ENCODE data around the gene LRRC7. TPM values are rescaled to one million over a fixed set of nuclear protein-coding genes. Genes with fewer than 3 reads are reported as not detected.

LRRC7 gene
- polyA plus RNA-seq, 1 of the 3 experiments (the other 2 are of a cell fraction) = 0.02 TPM

DNA sequence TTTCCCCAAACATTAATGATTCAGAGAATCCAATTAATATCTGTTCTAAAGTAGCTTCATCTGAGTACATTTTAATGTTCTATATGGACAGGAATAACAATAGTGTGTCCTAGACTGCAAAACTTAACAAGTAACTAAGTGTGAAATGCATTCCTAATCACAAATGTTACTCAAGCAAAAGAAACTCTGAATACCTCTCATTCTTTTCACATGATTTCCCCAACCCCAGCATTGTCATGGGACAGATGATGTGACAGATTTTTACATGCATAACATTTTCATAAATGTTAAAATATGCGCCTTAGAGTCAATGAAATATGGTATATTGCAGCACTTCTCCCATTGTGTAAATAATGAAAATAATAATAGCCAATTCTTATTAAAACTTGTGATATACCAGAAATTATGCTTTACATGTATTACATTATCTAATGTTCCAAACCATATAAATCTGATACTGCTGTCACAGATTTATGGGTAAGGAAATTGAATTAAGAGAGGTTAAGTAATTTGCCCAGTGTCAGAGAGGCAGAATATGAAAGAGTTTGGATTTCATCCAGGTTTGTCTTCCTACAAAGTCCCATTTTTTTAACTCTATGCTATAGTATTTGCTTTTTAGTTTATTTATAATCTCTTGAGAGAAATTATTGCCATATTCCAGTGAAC is 269.4 kb downstream of the LRRC7 start:
- H3K27me3 ChIP-seq (ENCODE audit: insufficient read depth) = no peaks in the 10 kb centered on the region
- H3K4me2 ChIP-seq = no peak overlapping the region
- H3K36me3 ChIP-seq (replicated peaks in 1 of 2; ENCODE audit: control insufficient read depth in 1 of 2, insufficient read depth in 2 of 2, low read length in 1 of 2) = no peaks in the 10 kb centered on the region
- no peak for DNase-seq
- ChIA-PET POLR2A (no interaction called here), CTCF (no interaction called here)
- no peaks in the 10 kb centered on the region for H3K9me3 ChIP-seq
- H3K4me1 ChIP-seq (ENCODE audit: control insufficient read depth in 1 of 2, insufficient read depth in 2 of 2, low read depth in 1 of 2, low read length in 1 of 2) = no peaks in the 10 kb centered on the region; a peak in 1 of 4 replicates
- WGBS (ENCODE audit: low lambda C conversion rate) = 46% methylated on average over 1 of the region's 1 CpG
- peak in 1 of 2 experiments; percentile 42; a peak in 1 of 4 replicates for TF ChIP-seq EP300 (IDR thresholded peaks at IDR 0.05; ENCODE audit: borderline replicate concordance in 1 of 2, low read depth in 1 of 2, low read length in 1 of 2)
- TF ChIP-seq YY1 (IDR thresholded peaks at IDR 0.05; ENCODE audit: low read depth) = no peak
- TF ChIP-seq GATA2 (CRISPR knock-in tag; IDR thresholded peaks at IDR 0.05) = peak; percentile 59
- no peaks in the 10 kb centered on the region for H4K20me1 ChIP-seq (ENCODE audit: insufficient read depth)
- no peaks in the 10 kb centered on the region for H3K9me2 ChIP-seq
- H3K79me2 ChIP-seq (ENCODE audit: insufficient read depth) = no peaks in the 10 kb centered on the region
- H3K4me3 ChIP-seq (ENCODE audit: low read depth in 2 of 2, low read length in 1 of 2) = no peak overlapping the region
- no peak overlapping the region; the same call in 1 of the 2 replicates for H2AFZ ChIP-seq (ENCODE audit: low read depth)
- no peak overlapping the region for H3K9ac ChIP-seq
- H3F3A ChIP-seq (replicated peaks; ENCODE audit: insufficient read depth) = no peaks in the 10 kb centered on the region
- no peak overlapping the region for H3K27ac ChIP-seq (ENCODE audit: low read depth in 2 of 2, low read length in 1 of 2)

DNA sequence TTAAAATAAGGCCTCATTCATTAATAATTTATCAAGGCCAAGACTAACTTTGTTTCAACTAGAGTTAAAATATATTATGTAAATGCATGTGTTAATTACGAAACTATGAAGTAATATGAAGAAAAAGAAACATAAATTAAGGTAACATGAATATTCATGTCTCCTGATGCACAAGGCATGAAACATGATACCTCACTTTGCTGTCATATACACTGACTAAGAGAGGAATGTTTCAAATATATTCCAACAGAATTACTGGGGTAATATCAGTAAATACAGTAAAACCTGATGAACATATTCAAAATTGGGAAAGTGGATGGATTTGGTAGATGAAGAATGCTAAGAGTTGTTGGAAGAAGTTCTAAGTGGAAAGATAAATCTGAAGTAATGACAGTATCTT is 274.6 kb downstream of the LRRC7 start:
- CTCF ChIA-PET = no interaction called here
- Histone ChIP-seq H3K79me2 (ENCODE audit: insufficient read depth) (no peaks in the 10 kb centered on the region), H4K20me1 (ENCODE audit: insufficient read depth) (no peaks in the 10 kb centered on the region), H3K9ac (no peak overlapping the region), H3K27me3 (ENCODE audit: insufficient read depth) (no peaks in the 10 kb centered on the region), H3K4me2 (no peak overlapping the region), H3K4me3 (ENCODE audit: low read depth in 2 of 2, low read length in 1 of 2) (no peak overlapping the region), H3K36me3 (replicated peaks in 1 of 2; ENCODE audit: control insufficient read depth in 1 of 2, insufficient read depth in 2 of 2, low read length in 1 of 2) (no peaks in the 10 kb centered on the region), H3F3A (replicated peaks; ENCODE audit: insufficient read depth) (no peaks in the 10 kb centered on the region), H3K9me3 (no peaks in the 10 kb centered on the region), H3K4me1 (ENCODE audit: control insufficient read depth in 1 of 2, insufficient read depth in 2 of 2, low read depth in 1 of 2, low read length in 1 of 2) (no peaks in the 10 kb centered on the region; a peak in 1 of 4 replicates), H2AFZ (ENCODE audit: low read depth) (no peak overlapping the region), H3K27ac (ENCODE audit: low read depth in 2 of 2, low read length in 1 of 2) (no peak overlapping the region), H3K9me2 (no peaks in the 10 kb centered on the region)
- no peak for DNase-seq
- WGBS (ENCODE audit: low lambda C conversion rate) = 34% methylated on average over 1 of the region's 1 CpG
- POLR2A ChIA-PET = no interaction called here
- no peak for TF ChIP-seq SIN3A (IDR thresholded peaks at IDR 0.05; ENCODE audit: borderline replicate concordance, low read depth, low read length)
- no peak for TF ChIP-seq MAX (IDR thresholded peaks at IDR 0.05; ENCODE audit: low read depth)
- TF ChIP-seq USF1 (IDR thresholded peaks at IDR 0.05; ENCODE audit: borderline replicate concordance, low read depth) = no peak

- Histone ChIP-seq H3K36me3 (replicated peaks in 1 of 2; ENCODE audit: control insufficient read depth in 1 of 2, insufficient read depth in 2 of 2, low read length in 1 of 2) (no peaks in the 10 kb centered on the region), H3K27ac (ENCODE audit: low read depth in 2 of 2, low read length in 1 of 2) (no peak overlapping the region), H3F3A (replicated peaks; ENCODE audit: insufficient read depth) (no peaks in the 10 kb centered on the region), H3K4me3 (ENCODE audit: low read depth in 2 of 2, low read length in 1 of 2) (no peak overlapping the region), H3K9ac (no peak overlapping the region), H2AFZ (ENCODE audit: low read depth) (no peak overlapping the region), H3K27me3 (ENCODE audit: insufficient read depth) (no peaks in the 10 kb centered on the region), H3K9me3 (no peaks in the 10 kb centered on the region), H3K9me2 (no peaks in the 10 kb centered on the region), H3K4me1 (ENCODE audit: control insufficient read depth in 1 of 2, insufficient read depth in 2 of 2, low read depth in 1 of 2, low read length in 1 of 2) (no peaks in the 10 kb centered on the region; a peak in 1 of 4 replicates), H4K20me1 (ENCODE audit: insufficient read depth) (no peaks in the 10 kb centered on the region), H3K4me2 (no peak overlapping the region), H3K79me2 (ENCODE audit: insufficient read depth) (no peaks in the 10 kb centered on the region)
- no peak for DNase-seq
- ChIA-PET CTCF (interaction anchor here (0.7 kb wide), 1 partner anchor 221 kb away, joined by 3 read pairs; no protein-coding TSS in a partner anchor), POLR2A (no interaction called here)
- TF ChIP-seq GATA2 (CRISPR knock-in tag; IDR thresholded peaks at IDR 0.05) = no peak
- no peak for TF ChIP-seq ELF1 (IDR thresholded peaks at IDR 0.05)
- no peak for TF ChIP-seq TEAD4 (IDR thresholded peaks at IDR 0.05; ENCODE audit: borderline replicate concordance, insufficient read depth)
- TF ChIP-seq MEF2A (IDR thresholded peaks at IDR 0.05; ENCODE audit: borderline replicate concordance, low read depth) = no peak
- no peak for TF ChIP-seq CTCF (IDR thresholded peaks at IDR 0.05)
- TF ChIP-seq CHD2 (IDR thresholded peaks at IDR 0.05; ENCODE audit: low read length, partially characterized antibody) = no peak
- TF ChIP-seq RAD21 (IDR thresholded peaks at IDR 0.05; ENCODE audit: low read length) = no peak
- no peak for TF ChIP-seq SMC3 (IDR thresholded peaks at IDR 0.05; ENCODE audit: low read depth, low read length)
- no peak for TF ChIP-seq MXI1 (IDR thresholded peaks at IDR 0.05; ENCODE audit: low read depth, low read length)
- TF ChIP-seq TCF12 (IDR thresholded peaks at IDR 0.05) = no peak
- TF ChIP-seq RXRA (IDR thresholded peaks at IDR 0.05; ENCODE audit: borderline replicate concordance, low read depth) = no peak
- WGBS (ENCODE audit: low lambda C conversion rate) = 97% methylated on average over 1 of the region's 1 CpG
Measured at GRCh38 chr1:69845655-69846054, 277.9 kb downstream of the LRRC7 start.

Measured in SK-N-SH (cell line).